WTC11 (cell line): ENCODE data around the gene LMO1. TPM values are rescaled to one million over a fixed set of nuclear protein-coding genes. Genes with fewer than 3 reads are reported as not detected.

Source experiments
- ATAC-seq: fragments of 200-7000 bp; cut with Tn5 transposase; 2 replicates; pipeline ENCODE4 v1.10.0; 2021; ENCODE audit warnings: mild to moderate bottlenecking, moderate library complexity
- CTCF ChIA-PET: fragments of 300-600 bp; sonication (Branson Sonifier 250); formaldehyde crosslinking; loops from one replicate; lab custom pipeline; 2021; ENCODE audit warnings: antibody characterized with exemption; lab: Charles Lee
- POLR2A ChIA-PET: fragments of 350-600 bp; sonication (Branson Sonifier 250); formaldehyde crosslinking; loops from one replicate; lab custom pipeline; 2021; ENCODE audit warnings: antibody characterized with exemption; lab: Charles Lee
- DNase-seq: peaks from one replicate; pipeline ENCODE4 v3.0.0; 2021; ENCODE audit warnings: low spot score
- H3K27ac Mint-ChIP-seq: 2 replicates; pipeline ENCODE4 v1.8.0; 2021; ENCODE audit warnings: mixed read lengths
- H3K27me3 Mint-ChIP-seq: 2 replicates; pipeline ENCODE4 v1.8.0; 2021; ENCODE audit warnings: low read depth, mild to moderate bottlenecking, moderate library complexity, mixed read lengths
- H3K36me3 Mint-ChIP-seq: 2 replicates; pipeline ENCODE4 v1.8.0; 2021; ENCODE audit warnings: mixed read lengths
- H3K4me1 Mint-ChIP-seq: 2 replicates; pipeline ENCODE4 v1.8.0; 2022; ENCODE audit warnings: mixed read lengths
- H3K4me3 Mint-ChIP-seq: 2 replicates; pipeline ENCODE4 v1.8.0; 2021; ENCODE audit warnings: mild to moderate bottlenecking, moderate library complexity, mixed read lengths
- H3K9me3 Mint-ChIP-seq: 2 replicates; pipeline ENCODE4 v1.8.0; 2021; ENCODE audit warnings: mixed read lengths
- CTCF ChIP-seq: fragments of 200-600 bp; IDR thresholded peaks from 2 replicates; pipeline ENCODE4 v1.8.0; 2022; ENCODE audit warnings: antibody characterized with exemption
- ELF4 ChIP-seq: sonication (generic); formaldehyde crosslinking; IDR thresholded peaks from 2 replicates; pipeline ENCODE4 v1.8.1; 2022; ENCODE audit warnings: low read depth, mild to moderate bottlenecking, moderate library complexity, missing genetic modification reagents
- FOXK1 ChIP-seq: sonication (generic); formaldehyde crosslinking; IDR thresholded peaks from 2 replicates; pipeline ENCODE4 v1.8.0; 2022; ENCODE audit warnings: mild to moderate bottlenecking, moderate library complexity, missing genetic modification reagents
- JAZF1 ChIP-seq: fragments of 250-450 bp; sonication (Bioruptor Pico); IDR thresholded peaks from 2 replicates; pipeline ENCODE4 v1.9.0; 2021; ENCODE audit warnings: moderate library complexity, mild to moderate bottlenecking, inconsistent platforms
- MXD4 ChIP-seq: fragments of 250-450 bp; sonication (Bioruptor Pico); IDR thresholded peaks from 2 replicates; pipeline ENCODE4 v1.8.0; 2021; ENCODE audit warnings: mild to moderate bottlenecking, moderate library complexity, borderline replicate concordance
- OVOL2 ChIP-seq: fragments of 250-450 bp; sonication (Bioruptor Pico); IDR thresholded peaks from 2 replicates; pipeline ENCODE4 v1.9.0; 2021; ENCODE audit warnings: mild to moderate bottlenecking, borderline replicate concordance
- ZNF219 ChIP-seq: sonication (generic); formaldehyde crosslinking; IDR thresholded peaks from 2 replicates; pipeline ENCODE4 v1.8.0; 2023; ENCODE audit warnings: missing genetic modification reagents, mild to moderate bottlenecking, borderline replicate concordance
- ZNF232 ChIP-seq: sonication (generic); formaldehyde crosslinking; IDR thresholded peaks from 2 replicates; pipeline ENCODE4 v1.8.0; 2022; ENCODE audit warnings: mild to moderate bottlenecking, missing genetic modification reagents
- ZNF532 ChIP-seq: fragments of 250-450 bp; sonication (Bioruptor Pico); IDR thresholded peaks from 2 replicates; pipeline ENCODE4 v1.9.0; 2021; ENCODE audit warnings: mild to moderate bottlenecking, borderline replicate concordance
- total RNA-seq: library from RNA; stranded (reverse); gene quantifications from 3 replicates; pipeline ENCODE4 v1.2.3, GENCODE V29; 2021
- TF ChIP-seq, protein P1 (sequence below): sonication (generic); formaldehyde crosslinking; IDR thresholded peaks from 2 replicates; pipeline ENCODE4 v1.8.1; 2022; ENCODE audit warnings: mild to moderate bottlenecking, moderate library complexity, missing genetic modification reagents

Gene LMO1
- total RNA-seq, 1 experiment from 2014 or later, result 0.44 TPM

GRCh38 chr11:8266246-8267241 lies 2.9 kb upstream of the LMO1 start:
- Mint-ChIP-seq H3K36me3 (no peaks in the 10 kb centered on the region), H3K4me1 (peaks cover 16% of the 10 kb centered on the region), H3K27ac (no peak overlapping the region), H3K9me3 (no peaks in the 10 kb centered on the region), H3K27me3 (peaks cover 94% of the 10 kb centered on the region), H3K4me3 (no peak overlapping the region)
- ChIA-PET CTCF (interaction anchor here (0.6 to 4.5 kb wide), 13 partner anchors 13 to 645 kb away, joined by 3 to 105 read pairs (median 5); no protein-coding TSS in a partner anchor), POLR2A (interaction anchor here (0.5 kb wide), 1 partner anchor 18 kb away, joined by 3 read pairs; no protein-coding TSS in a partner anchor)
- TF ChIP-seq JAZF1 (CRISPR knock-in tag) (no peak), OVOL2 (CRISPR knock-in tag) (no peak), FOXK1 (CRISPR knock-in tag) (no peak), ZNF532 (CRISPR knock-in tag) (no peak), MXD4 (CRISPR knock-in tag) (no peak)
- no peak for ATAC-seq
- DNase-seq, result no peak

DNA sequence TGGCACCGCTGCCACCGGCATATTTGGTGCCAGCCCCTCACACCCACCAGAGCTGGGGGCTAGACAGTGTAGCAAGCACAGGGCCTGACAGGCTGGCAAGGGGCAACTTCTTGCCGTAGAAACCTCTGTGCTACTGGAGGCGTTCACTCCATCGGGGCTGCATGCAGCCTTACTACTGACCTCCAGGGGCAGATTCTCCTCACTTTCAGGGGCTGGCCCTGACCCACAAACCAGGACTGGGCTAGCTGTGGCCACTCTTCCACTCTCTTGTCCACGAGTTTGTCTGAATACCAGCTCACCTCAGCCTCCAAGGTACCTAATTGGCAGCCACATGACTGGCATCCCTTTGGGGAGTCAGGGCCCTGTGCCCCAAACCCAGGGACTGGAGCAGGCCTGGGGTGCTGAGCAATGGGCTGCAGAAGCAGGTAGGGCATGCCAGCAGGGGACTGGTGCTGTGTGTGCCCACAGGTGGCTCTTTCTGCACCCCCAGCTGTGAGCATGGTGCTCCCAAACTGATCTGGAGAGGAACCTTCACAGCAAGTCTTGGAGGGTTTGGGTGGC lies 2.1 kb upstream of the LMO1 start:
- no peak overlapping the region for H3K27ac Mint-ChIP-seq
- H3K4me1 Mint-ChIP-seq, result peaks cover 16% of the 10 kb centered on the region
- H3K9me3 Mint-ChIP-seq, result no peaks in the 10 kb centered on the region
- DNase-seq, result peak; percentile 44
- H3K36me3 Mint-ChIP-seq, result no peaks in the 10 kb centered on the region
- H3K27me3 Mint-ChIP-seq, result peaks cover 94% of the 10 kb centered on the region
- peak; percentile 18; the same call in 1 of the 2 replicates for TF ChIP-seq CTCF
- no peak for TF ChIP-seq ZNF232 (CRISPR knock-in tag)
- ATAC-seq, result peak; percentile 31
- POLR2A ChIA-PET, result no interaction called here
- CTCF ChIA-PET, result interaction anchor here (0.6 to 4.5 kb wide), 11 partner anchors 13 to 646 kb away, joined by 3 to 105 read pairs (median 5); no protein-coding TSS in a partner anchor
- no peak overlapping the region for H3K4me3 Mint-ChIP-seq

DNA sequence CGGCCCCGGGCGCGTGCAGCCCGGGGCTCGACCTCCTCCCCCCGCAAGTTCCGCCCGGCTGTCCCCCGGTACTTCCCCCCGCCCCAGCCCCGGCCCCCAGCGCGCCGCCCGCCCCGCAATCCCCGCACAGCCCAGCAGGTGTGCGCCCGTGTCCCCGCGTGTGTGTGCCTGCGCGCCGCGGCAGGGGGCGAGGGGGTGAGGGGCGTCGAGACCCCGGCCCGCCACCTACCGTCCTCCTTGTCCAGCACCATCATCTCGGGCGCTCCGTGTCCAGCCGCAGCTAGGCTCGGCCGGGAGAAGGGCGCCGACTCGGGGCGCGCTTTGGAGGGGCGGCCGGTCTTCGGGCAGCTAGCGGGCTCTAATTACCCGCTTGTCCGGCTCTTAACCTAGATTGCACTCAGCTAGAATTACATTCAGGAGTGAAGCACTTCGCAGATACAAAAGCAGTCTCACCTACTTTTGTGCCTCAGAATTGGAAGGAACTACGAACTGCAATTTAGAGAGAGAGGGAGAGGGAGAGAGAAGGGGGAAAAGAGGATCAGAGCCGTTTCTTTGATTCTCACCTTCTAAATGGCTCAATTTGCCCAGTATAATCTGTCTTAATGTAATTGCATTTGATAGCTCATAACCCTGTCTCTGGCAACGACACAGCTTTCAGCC lies 439 bp downstream of the LMO1 start:
- Mint-ChIP-seq H3K27ac (no peak overlapping the region), H3K36me3 (no peaks in the 10 kb centered on the region), H3K4me1 (peaks cover 16% of the 10 kb centered on the region), H3K4me3 (peak overlapping the region; percentile 71), H3K9me3 (no peaks in the 10 kb centered on the region), H3K27me3 (peaks cover 89% of the 10 kb centered on the region)
- ChIA-PET POLR2A (interaction anchor here (1.1 kb wide), 1 partner anchor 21 kb away, joined by 3 read pairs; no protein-coding TSS in a partner anchor), CTCF (interaction anchor here (0.7 to 4.5 kb wide), 63 partner anchors 8 to 785 kb away, joined by 3 to 105 read pairs (median 4); no protein-coding TSS in a partner anchor)
- DNase-seq, result peak; percentile 36
- TF ChIP-seq, protein P1, sequence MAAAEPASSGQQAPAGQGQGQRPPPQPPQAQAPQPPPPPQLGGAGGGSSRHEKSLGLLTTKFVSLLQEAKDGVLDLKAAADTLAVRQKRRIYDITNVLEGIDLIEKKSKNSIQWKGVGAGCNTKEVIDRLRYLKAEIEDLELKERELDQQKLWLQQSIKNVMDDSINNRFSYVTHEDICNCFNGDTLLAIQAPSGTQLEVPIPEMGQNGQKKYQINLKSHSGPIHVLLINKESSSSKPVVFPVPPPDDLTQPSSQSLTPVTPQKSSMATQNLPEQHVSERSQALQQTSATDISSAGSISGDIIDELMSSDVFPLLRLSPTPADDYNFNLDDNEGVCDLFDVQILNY, result 0 out of 2 replicates have a peak, but pooled peaks have one; percentile 11
- TF ChIP-seq ZNF219 (CRISPR knock-in tag) (0 out of 2 replicates have a peak, but pooled peaks have one; percentile 30), ELF4 (CRISPR knock-in tag) (no peak)
- ATAC-seq, result peak; percentile 9
